ENCODE data around the gene UGT1A7.
"Not testable (repeated sequence)": the region's sequence is repeated elsewhere in the genome, so short reads cannot be mapped to it uniquely, and the experiment has no call there.

Gene UGT1A7

GRCh38 chr2:233681521-233682099 lies at the start of gene UGT1A7:
Gene UGT1A7 (plus strand): TSS chr2:233681901. CDS start chr2:233681938, 37 bp downstream.
- no peak for DNase-seq

GRCh38 chr2:233636306-233636705 lies 45.4 kb upstream of the UGT1A7 start, which contains the start of gene UGT1A10:
Gene UGT1A10 (plus strand): TSS chr2:233636448. CDS start chr2:233636523, 75 bp downstream.
- DNase-seq: not testable (repeated sequence)

- DNase-seq: no peak
Measured at GRCh38 chr2:233638836-233639235, 42.9 kb upstream of the UGT1A7 start.

- DNase-seq: no peak
Measured at GRCh38 chr2:233639860-233640259, 41.8 kb upstream of the UGT1A7 start.

- DNase-seq: no peak
Measured at GRCh38 chr2:233643128-233643527, 38.6 kb upstream of the UGT1A7 start.

- DNase-seq: not testable (repeated sequence)
Measured at GRCh38 chr2:233646033-233646432, 35.7 kb upstream of the UGT1A7 start.

- no peak for DNase-seq
Measured at GRCh38 chr2:233650981-233651380, 30.7 kb upstream of the UGT1A7 start.

GRCh38 chr2:233651430-233651829 lies 30.3 kb upstream of the UGT1A7 start:
- no peak for DNase-seq

GRCh38 chr2:233654501-233654900 lies 27.2 kb upstream of the UGT1A7 start:
- DNase-seq: no peak

GRCh38 chr2:233655043-233655442 lies 26.7 kb upstream of the UGT1A7 start:
- DNase-seq: no peak

GRCh38 chr2:233655943-233656342 lies 25.8 kb upstream of the UGT1A7 start:
- DNase-seq: not testable (repeated sequence)

GRCh38 chr2:233656443-233656842 lies 25.3 kb upstream of the UGT1A7 start:
- no peak for DNase-seq

- no peak for DNase-seq
Measured at GRCh38 chr2:233658610-233659009, 23.1 kb upstream of the UGT1A7 start.

- DNase-seq: no peak
Measured at GRCh38 chr2:233663911-233664310, 17.8 kb upstream of the UGT1A7 start.

GRCh38 chr2:233668605-233669260 lies 13.0 kb upstream of the UGT1A7 start:
- DNase-seq: no peak

GRCh38 chr2:233671290-233672161 lies 10.2 kb upstream of the UGT1A7 start, which contains the start of gene UGT1A9:
Gene UGT1A9 (plus strand): TSS chr2:233671898. CDS start chr2:233671935, 37 bp downstream.
- DNase-seq: no peak

- DNase-seq: no peak
Measured at GRCh38 chr2:233672886-233673285, 8.8 kb upstream of the UGT1A7 start.

GRCh38 chr2:233673896-233674295 lies 7.8 kb upstream of the UGT1A7 start:
- DNase-seq: no peak

GRCh38 chr2:233674314-233674713 lies 7.4 kb upstream of the UGT1A7 start:
- no peak for DNase-seq

GRCh38 chr2:233674995-233675394 lies 6.7 kb upstream of the UGT1A7 start:
- no peak for DNase-seq

GRCh38 chr2:233676046-233676445 lies 5.7 kb upstream of the UGT1A7 start:
- DNase-seq: no peak

GRCh38 chr2:233679196-233679595 lies 2.5 kb upstream of the UGT1A7 start:
- no peak for DNase-seq

- DNase-seq: no peak
Measured at GRCh38 chr2:233680361-233681045, 1.2 kb upstream of the UGT1A7 start.
